Activated naive CD4-positive, alpha-beta T cell treated with anti-CD3 and anti-CD28 coated beads, Interleukin-2, amount 50 U/mL, for 24 hours (primary cell): Measurements from ENCODE around the gene NRDE2.
"Not testable (repeated sequence)": the region's sequence is repeated elsewhere in the genome, so short reads cannot be mapped to it uniquely, and the experiment has no call there.

Experiments used
- H3K27ac Mint-ChIP-seq: one replicate; pipeline ENCODE4 v1.8.0; 2021; ENCODE audit warnings: mild to moderate bottlenecking, mixed read lengths
- H3K27me3 Mint-ChIP-seq: one replicate; pipeline ENCODE4 v1.8.0; 2021; ENCODE audit warnings: mixed read lengths
- H3K36me3 Mint-ChIP-seq: one replicate; pipeline ENCODE4 v1.8.0; 2021; ENCODE audit warnings: mixed read lengths
- H3K4me1 Mint-ChIP-seq: one replicate; pipeline ENCODE4 v1.8.0; 2021; ENCODE audit warnings: mixed read lengths
- H3K4me3 Mint-ChIP-seq: one replicate; pipeline ENCODE4 v1.8.0; 2021; ENCODE audit warnings: mild to moderate bottlenecking, mixed read lengths
- H3K9me3 Mint-ChIP-seq: one replicate; pipeline ENCODE4 v1.8.0; 2021; ENCODE audit warnings: mixed read lengths

The NRDE2 gene

DNA sequence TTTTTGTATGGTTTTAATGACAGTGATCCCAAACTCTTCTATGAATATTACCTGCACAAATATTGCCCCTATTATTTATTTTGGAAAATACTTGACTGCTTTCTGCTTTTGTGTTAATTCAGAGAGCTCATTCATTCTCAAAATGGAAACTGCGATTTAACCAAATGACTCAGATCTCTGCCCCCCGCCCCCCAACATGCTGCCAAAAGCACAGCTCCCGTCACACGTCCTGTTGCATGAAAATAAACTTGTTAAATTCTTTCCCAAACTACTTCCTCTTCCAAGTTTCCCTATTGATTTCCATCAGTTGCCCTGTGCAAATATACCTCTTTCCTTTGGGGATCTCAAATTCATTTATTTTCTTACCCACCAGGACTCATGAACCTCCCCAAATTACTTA lies 18.0 kb upstream of the NRDE2 start:
- H3K27me3 Mint-ChIP-seq = no peaks in the 10 kb centered on the region
- H3K27ac Mint-ChIP-seq = no peak overlapping the region
- no peaks in the 10 kb centered on the region for H3K4me1 Mint-ChIP-seq
- no peaks in the 10 kb centered on the region for H3K9me3 Mint-ChIP-seq
- H3K36me3 Mint-ChIP-seq = no peaks in the 10 kb centered on the region
- no peak overlapping the region for H3K4me3 Mint-ChIP-seq

DNA sequence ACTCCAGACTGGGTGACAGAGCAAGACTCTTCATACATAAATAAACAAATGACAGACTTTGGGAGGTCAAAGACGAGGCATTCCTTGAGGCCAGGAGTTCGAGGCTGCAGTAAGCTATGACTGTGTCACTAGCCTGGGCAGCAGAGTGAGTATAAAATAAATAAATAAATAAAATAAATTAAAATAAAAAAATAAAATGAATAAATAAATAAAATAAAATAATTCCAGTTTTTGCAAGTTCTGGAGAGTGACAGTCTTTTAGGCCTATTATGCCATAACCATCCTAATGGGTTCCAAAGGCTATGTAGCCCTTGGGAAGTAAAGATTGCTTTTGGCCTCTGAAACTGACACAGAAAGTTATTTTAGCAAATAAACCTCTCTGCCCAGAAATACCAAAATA lies 16.5 kb upstream of the NRDE2 start:
- H3K4me1 Mint-ChIP-seq = no peaks in the 10 kb centered on the region
- no peaks in the 10 kb centered on the region for H3K36me3 Mint-ChIP-seq
- H3K9me3 Mint-ChIP-seq = no peaks in the 10 kb centered on the region
- no peaks in the 10 kb centered on the region for H3K27me3 Mint-ChIP-seq
- H3K27ac Mint-ChIP-seq = no peak overlapping the region
- H3K4me3 Mint-ChIP-seq = no peak overlapping the region

DNA sequence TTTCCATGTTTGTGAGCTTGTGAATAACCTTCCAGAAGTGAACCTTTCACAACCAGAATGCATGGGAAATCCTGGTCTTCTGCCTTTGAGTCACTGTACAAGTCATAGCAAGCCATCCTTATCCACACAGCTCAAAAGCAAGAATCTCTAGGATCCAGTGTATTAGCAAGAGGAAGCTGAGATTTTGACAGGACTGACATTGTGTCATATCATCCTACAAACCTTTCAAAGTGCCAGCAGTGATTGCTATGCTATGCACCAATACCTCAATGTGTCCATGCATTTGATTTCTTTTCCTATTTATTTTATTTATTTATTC lies 13.5 kb upstream of the NRDE2 start:
- Mint-ChIP-seq H3K9me3 (no peaks in the 10 kb centered on the region), H3K4me3 (no peak overlapping the region), H3K4me1 (no peaks in the 10 kb centered on the region), H3K27me3 (no peaks in the 10 kb centered on the region), H3K27ac (no peak overlapping the region), H3K36me3 (no peaks in the 10 kb centered on the region)

DNA sequence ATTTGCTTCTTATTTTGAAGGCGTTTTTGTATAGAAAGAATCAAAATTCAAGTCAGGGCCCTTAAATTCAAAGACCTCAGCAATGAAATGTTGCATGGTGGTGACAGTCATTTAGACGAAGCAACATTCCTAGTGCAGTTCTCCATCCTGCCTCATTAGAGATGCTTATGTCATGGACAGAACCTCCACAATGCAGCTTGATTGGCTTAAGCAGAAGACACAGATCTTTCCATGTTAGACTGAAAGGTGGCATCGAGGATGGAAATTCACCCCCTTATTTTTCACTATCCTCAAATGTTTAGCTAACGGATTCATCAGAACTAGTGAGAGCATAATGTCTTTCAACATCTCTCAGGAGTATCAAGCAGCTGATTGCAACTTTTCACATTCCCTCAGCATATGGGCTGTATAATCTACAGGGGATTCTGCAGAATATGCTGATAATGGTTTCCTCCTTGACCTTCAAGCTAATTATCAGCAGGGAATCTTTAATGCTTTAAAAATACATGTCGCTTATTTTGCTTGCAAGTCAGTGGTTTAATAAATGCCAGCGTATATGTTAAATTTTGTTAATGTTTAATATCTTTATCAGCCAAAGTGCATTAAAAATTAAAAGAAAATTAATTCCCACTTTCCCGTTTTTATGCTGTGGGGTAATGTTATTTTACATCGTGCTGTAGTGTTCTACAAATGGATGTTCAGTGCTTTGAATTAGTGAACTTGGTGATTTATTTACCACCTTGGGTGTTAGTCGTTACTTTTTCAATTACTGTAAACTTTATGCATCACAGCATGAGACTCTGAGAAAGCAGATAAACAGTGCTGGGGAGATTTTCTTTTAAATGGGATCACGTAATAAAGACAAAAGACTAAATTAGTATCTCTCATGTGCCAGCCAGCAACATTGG lies 12.8 kb upstream of the NRDE2 start:
- no peaks in the 10 kb centered on the region for H3K27me3 Mint-ChIP-seq
- no peak overlapping the region for H3K27ac Mint-ChIP-seq
- no peaks in the 10 kb centered on the region for H3K4me1 Mint-ChIP-seq
- H3K9me3 Mint-ChIP-seq = no peaks in the 10 kb centered on the region
- no peaks in the 10 kb centered on the region for H3K36me3 Mint-ChIP-seq
- no peak overlapping the region for H3K4me3 Mint-ChIP-seq

DNA sequence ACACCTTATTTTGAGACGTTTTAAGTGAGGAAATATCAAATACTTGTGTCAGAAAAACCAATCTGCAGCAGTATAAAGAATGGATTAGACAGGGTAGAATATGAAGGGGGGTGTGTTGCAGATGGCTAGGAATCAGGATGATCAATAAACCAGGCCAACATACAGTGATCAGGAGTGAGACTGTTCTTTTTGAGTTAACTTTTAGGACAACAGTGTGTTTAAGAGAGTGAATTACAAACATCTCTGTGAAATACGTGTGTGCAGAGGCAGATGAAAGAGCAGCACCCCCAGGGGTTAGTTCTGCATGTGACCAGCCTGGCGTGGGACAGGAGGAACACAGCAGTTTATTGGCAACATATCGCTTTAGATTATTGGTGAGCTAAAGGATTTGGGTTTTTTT lies 10.6 kb upstream of the NRDE2 start:
- Mint-ChIP-seq H3K9me3 (no peaks in the 10 kb centered on the region), H3K27ac (no peak overlapping the region), H3K4me1 (no peaks in the 10 kb centered on the region), H3K4me3 (no peak overlapping the region), H3K36me3 (no peaks in the 10 kb centered on the region), H3K27me3 (peaks cover 2% of the 10 kb centered on the region)

DNA sequence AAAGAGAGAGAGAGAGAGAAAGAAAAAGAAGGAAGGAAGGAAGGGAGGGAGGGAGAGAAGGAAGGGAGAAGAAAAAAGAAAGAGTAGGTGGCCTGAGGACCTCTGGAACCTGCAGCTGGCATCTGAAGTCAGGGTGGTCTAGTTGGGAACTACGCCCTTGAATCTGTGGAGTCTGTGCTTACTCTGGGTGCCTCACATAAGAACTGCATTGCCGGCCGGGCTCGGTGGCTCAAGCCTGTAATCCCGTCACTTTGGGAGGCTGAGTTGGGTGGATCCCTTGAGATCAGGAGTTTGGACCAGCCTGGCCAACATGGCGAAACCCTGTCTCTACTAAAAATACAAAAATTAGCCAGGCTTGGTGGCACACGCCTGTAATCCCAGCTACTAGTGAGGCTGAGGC lies 10.0 kb upstream of the NRDE2 start:
- Mint-ChIP-seq H3K9me3 (no peaks in the 10 kb centered on the region), H3K27ac (no peak overlapping the region), H3K4me1 (no peaks in the 10 kb centered on the region), H3K4me3 (no peak overlapping the region), H3K36me3 (no peaks in the 10 kb centered on the region), H3K27me3 (peaks cover 2% of the 10 kb centered on the region)

DNA sequence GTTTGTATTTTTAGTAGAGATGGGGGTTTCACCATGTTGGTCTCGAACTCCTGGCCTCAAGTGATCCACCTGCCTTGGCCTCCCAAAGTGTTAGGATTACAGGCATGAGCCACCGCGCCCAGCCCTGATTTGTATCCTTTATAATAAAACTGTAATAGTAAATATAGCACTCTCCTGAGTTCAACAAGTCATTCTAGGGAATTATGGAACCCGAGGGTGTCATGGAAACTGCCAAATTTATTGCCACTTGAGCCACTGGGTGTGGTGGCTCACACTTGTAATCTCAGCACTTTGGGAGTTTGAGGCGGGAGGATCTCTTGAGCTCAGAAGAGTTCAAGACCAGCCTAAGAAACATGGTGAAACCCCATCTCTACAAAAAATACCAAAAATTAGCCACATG lies 9.5 kb upstream of the NRDE2 start:
- H3K4me3 Mint-ChIP-seq, H3K27me3 Mint-ChIP-seq, H3K9me3 Mint-ChIP-seq, H3K27ac Mint-ChIP-seq, H3K36me3 Mint-ChIP-seq, H3K4me1 Mint-ChIP-seq: not testable (repeated sequence)

DNA sequence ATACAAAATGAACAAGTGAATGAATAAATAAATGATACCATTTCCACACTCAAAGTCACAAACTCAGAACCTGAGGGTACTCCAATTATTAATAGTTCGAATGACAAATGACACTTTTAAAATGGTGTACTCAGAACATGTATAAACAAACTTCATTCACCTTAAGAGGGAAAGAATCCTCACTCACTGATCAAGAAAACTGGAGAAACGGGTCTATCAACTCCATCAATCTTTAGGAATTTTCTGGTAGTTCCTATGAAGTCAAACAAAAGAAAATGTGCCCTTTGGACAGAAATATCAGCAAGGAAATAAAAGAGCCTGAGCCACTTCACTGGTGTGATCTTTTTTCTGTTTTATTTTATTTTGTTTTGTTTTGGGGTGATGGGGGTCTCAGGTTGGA lies 5.2 kb upstream of the NRDE2 start:
- no peaks in the 10 kb centered on the region for H3K9me3 Mint-ChIP-seq
- H3K4me1 Mint-ChIP-seq = peaks cover 7% of the 10 kb centered on the region
- H3K27me3 Mint-ChIP-seq = peaks cover 7% of the 10 kb centered on the region
- H3K27ac Mint-ChIP-seq = no peak overlapping the region
- H3K4me3 Mint-ChIP-seq = no peak overlapping the region
- H3K36me3 Mint-ChIP-seq = no peaks in the 10 kb centered on the region

DNA sequence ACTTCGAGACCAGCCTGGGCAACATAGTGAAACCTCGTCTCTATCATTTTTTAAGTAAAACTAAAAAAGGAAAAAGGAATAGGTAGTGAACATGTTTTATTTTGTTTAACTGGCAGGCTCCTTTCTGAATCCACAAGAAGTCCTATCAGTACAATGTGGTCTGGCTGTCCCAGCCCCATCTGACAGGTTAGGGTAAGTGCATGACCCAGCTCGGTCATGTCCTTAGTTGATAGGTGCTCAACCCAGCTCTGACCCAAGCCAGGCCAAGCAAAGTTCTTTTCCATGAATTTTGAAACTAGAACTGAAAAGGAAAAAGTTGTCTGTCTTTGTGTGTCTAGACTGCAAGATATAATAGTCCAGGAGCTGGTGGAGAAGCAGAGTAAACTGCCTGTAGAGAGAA lies 4.7 kb upstream of the NRDE2 start:
- Mint-ChIP-seq H3K4me1 (peaks cover 12% of the 10 kb centered on the region), H3K27me3 (peaks cover 7% of the 10 kb centered on the region)

DNA sequence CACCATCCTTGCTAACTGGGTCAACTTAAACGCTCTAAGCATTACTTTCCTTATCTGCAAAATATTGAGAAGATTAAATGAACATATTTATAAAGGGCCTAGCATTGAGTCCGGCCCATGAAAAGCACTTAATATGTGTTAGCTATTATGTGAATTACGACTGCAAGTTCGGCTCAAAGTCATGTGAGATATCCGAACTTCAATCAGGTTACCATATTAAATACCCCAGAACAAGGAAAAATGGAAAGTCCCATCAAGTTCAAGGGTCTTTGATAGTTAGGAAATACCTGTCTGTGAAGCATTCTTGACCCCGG lies 487 bp upstream of the NRDE2 start:
- H3K4me3 Mint-ChIP-seq = peak overlapping the region; percentile 94
- H3K36me3 Mint-ChIP-seq = peaks cover 3% of the 10 kb centered on the region
- H3K27ac Mint-ChIP-seq = peak overlapping the region; percentile 96
- H3K27me3 Mint-ChIP-seq = peaks cover 4% of the 10 kb centered on the region
- peaks cover 35% of the 10 kb centered on the region for H3K4me1 Mint-ChIP-seq
- H3K9me3 Mint-ChIP-seq = no peaks in the 10 kb centered on the region

More for the DNA sequence above, 4.7 kb upstream of the NRDE2 start:
- no peaks in the 10 kb centered on the region for H3K36me3 Mint-ChIP-seq
- no peak overlapping the region for H3K4me3 Mint-ChIP-seq
- no peak overlapping the region for H3K27ac Mint-ChIP-seq
- H3K9me3 Mint-ChIP-seq = no peaks in the 10 kb centered on the region

DNA sequence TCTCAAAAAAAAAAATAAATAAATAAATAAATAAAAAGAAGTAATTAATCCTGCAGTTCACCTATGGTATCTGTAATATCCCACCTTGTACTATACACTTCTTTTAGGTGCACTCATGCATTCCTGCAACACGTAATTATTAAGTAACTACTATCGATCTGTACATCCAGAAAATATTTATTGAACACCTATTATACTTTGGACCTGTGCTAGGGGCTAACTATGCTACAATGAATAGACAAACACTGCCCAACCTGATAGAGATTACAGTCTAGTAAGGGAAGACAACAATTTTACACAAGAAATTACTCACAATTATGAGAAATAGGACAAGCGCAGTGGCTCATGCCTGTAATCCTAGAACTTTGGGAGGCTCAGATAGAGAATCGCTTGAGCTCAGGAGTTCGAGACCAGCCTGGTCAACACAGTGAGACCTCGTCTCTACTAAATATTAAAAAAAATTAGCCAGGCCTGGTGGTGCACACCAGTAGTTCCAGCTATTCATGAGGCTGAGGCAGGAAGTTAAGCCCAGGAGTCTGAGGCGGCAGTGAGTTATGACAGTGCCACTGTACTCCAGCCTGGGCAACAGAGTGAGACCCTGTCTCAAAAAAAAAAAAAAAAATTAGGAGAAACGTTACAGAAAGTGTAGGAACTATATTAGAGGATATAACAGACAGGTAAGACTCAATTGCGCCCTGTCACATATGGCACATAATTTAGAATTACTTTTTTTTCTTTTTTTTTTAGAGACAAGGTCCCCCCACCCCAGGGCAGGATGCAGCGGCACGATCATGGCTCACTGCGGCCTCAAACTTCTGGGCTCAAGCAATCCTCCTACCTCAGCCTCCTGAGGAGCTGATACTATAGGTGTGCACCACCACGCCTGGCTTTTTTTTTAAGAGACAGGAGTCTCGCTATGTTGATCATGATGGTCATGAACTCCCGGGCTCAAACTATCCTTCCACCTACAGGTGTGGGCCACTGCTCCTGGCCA lies 1.2 kb downstream of the NRDE2 start:
- H3K36me3 Mint-ChIP-seq = peaks cover 4% of the 10 kb centered on the region
- peak overlapping the region; percentile 94 for H3K4me3 Mint-ChIP-seq
- H3K27me3 Mint-ChIP-seq = no peaks in the 10 kb centered on the region
- H3K9me3 Mint-ChIP-seq = no peaks in the 10 kb centered on the region
- H3K27ac Mint-ChIP-seq = peak overlapping the region; percentile 96
- H3K4me1 Mint-ChIP-seq = peaks cover 45% of the 10 kb centered on the region

DNA sequence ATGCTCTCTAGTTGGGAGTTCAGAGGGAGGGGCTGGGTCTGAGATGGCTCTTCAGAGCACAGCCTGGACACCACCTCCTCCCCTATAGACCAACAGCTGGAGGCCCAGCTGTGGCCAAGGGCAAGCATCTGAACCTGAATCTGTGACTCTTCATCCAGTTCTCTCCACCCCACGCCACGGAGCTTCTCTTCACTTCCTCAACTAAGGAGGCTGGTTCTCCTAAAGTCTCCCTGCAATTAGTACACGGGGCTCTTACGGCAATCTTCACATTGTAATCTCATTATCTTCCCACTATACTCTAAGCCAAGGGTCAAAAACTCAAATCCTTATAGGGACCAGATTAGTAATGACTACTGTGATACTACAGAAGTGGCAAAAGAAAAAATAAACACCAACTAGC lies 9.8 kb downstream of the NRDE2 start:
- Mint-ChIP-seq H3K4me3 (no peak overlapping the region), H3K27me3 (no peaks in the 10 kb centered on the region), H3K27ac (no peak overlapping the region), H3K9me3 (peaks cover 12% of the 10 kb centered on the region), H3K4me1 (peaks cover 65% of the 10 kb centered on the region), H3K36me3 (peaks cover 22% of the 10 kb centered on the region)

DNA sequence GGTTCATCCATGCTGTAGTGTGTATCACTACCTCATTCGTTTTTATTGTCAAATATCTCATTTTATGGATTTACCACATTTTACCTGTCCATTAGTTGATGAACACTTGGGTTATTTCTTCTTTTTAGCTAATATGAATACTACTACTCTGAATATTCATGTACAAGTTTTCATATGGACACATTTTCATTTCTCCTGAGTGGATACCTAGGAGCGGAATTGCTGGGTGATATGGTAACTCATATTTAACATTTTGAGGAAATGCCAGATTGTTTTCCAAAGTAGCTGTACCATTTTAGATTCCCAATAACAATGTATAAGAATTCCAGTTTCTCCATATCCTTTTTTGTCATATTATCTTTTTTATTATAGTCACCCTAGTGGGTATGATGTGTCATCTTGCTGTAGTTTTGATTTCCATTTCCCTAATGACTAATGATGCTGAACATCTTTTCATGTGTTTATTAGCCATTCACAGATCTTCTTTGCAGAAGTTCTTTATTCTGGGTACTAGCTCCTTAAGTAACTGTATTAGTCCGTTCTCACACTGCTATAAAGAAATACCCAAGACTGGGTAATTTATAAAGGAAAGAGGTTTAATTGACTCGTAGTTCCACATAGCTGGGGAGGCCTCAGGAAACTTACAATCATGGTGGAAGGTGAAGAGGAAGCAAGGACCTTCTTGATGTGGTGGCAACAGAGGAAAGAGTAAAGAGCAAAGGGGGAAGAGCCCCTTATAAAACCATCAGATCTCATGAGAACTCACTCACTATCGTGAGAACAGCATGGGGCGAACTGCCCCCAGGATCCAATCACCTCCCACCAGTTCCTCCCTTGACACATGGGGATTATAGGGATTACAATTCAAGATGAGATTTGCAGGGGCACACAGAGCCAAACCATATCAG lies 11.9 kb downstream of the NRDE2 start:
- peaks cover 27% of the 10 kb centered on the region for H3K36me3 Mint-ChIP-seq
- H3K4me3 Mint-ChIP-seq = peak overlapping the region; percentile 73
- H3K27me3 Mint-ChIP-seq = no peaks in the 10 kb centered on the region
- peak overlapping the region; percentile 94 for H3K27ac Mint-ChIP-seq
- peaks cover 12% of the 10 kb centered on the region for H3K9me3 Mint-ChIP-seq
- H3K4me1 Mint-ChIP-seq = peaks cover 52% of the 10 kb centered on the region

DNA sequence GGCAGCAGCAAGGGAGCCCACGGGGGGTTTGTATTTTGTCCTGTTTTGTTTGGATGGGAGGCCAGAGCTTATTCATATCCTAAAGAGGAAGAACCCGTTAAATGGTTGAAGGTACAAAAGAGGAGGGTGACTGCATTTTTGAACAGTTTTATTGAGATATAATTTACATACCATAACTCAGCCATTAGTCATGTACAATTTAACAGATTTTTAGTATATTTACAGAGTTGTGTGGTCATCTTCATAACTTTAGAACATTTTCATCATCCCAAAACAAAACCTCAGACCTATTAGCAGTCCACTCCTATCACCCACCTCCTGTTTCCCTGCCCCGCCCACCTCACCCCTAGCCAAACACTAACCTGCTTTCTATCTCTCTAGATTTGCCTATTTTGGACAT lies 12.6 kb downstream of the NRDE2 start:
- peak overlapping the region; percentile 94 for H3K27ac Mint-ChIP-seq
- H3K4me3 Mint-ChIP-seq = no peak overlapping the region
- H3K4me1 Mint-ChIP-seq = peaks cover 49% of the 10 kb centered on the region
- peaks cover 27% of the 10 kb centered on the region for H3K36me3 Mint-ChIP-seq
- peaks cover 12% of the 10 kb centered on the region for H3K9me3 Mint-ChIP-seq
- no peaks in the 10 kb centered on the region for H3K27me3 Mint-ChIP-seq

DNA sequence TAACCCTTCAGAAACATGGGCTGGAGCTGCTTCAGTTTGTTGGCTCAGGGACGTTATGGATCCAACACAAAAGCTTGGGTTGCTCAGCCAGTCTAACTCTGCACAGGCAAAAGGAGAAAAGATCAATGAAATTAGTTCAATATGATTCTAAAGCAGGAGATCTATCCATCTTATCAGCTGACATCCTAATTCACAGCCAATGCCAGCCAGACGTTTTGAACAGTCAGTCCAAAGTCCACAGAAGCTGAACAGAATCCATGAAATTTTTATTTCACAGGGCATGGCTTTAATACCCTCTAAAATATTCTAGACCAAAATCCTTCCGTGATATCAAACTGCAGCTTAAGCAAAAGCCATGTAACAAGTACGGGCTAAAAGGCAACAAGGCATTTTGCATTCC lies 13.7 kb downstream of the NRDE2 start:
- Mint-ChIP-seq H3K27me3 (no peaks in the 10 kb centered on the region), H3K4me1 (peaks cover 40% of the 10 kb centered on the region), H3K36me3 (peaks cover 28% of the 10 kb centered on the region), H3K4me3 (no peak overlapping the region), H3K27ac (no peak overlapping the region), H3K9me3 (peaks cover 12% of the 10 kb centered on the region)
